HG02623 (cell line): Measurements from ENCODE around the gene ZNF224.
"Not testable (repeated sequence)": the region's sequence is repeated elsewhere in the genome, so short reads cannot be mapped to it uniquely, and the experiment has no call there.

Experiments used
- ATAC-seq: cut with Tn5 transposase; IDR thresholded peaks from one replicate; pipeline ENCODE4 v1.9.1; 2021; ENCODE audit warnings: moderate library complexity; ENCODE audit not compliant: unreplicated experiment

Gene ZNF224

DNA sequence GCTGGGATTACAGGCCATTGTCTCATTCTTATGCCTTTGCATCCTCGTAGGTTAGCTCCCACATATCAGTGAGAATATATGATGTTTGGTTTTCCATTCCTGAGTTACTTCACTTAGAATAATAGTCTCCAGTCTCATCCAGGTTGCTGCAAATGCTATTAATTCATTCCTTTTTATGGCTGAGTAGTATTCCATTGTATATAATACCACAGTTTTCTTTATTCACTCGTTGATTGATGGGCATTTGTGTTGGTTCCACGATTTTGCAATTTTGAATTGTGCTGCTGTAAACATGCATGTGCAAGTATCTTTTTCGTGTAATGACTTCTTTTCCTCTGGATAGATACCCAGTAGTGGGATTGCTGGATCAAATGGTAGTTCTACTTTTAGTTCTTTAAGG lies 27.0 kb downstream of the ZNF224 start:
- not testable (repeated sequence) for ATAC-seq

- ATAC-seq = no peak
Observed at GRCh38 chr19:44131955-44132354, 37.8 kb downstream of the ZNF224 start.

- ATAC-seq = peak; percentile 58
Observed at GRCh38 chr19:44141191-44142058, 47.3 kb downstream of the ZNF224 start, which contains the start of gene ZNF234. ZNF234 (plus strand) TSS chr19:44141554; CDS start chr19:44144633, 3,079 bp downstream.

- ATAC-seq = no peak
Observed at GRCh38 chr19:44142059-44142433, 47.9 kb downstream of the ZNF224 start.

GRCh38 chr19:44149776-44150175 lies 55.6 kb downstream of the ZNF224 start:
- ATAC-seq = no peak

GRCh38 chr19:44151491-44151890 lies 57.3 kb downstream of the ZNF224 start:
- ATAC-seq = no peak

DNA sequence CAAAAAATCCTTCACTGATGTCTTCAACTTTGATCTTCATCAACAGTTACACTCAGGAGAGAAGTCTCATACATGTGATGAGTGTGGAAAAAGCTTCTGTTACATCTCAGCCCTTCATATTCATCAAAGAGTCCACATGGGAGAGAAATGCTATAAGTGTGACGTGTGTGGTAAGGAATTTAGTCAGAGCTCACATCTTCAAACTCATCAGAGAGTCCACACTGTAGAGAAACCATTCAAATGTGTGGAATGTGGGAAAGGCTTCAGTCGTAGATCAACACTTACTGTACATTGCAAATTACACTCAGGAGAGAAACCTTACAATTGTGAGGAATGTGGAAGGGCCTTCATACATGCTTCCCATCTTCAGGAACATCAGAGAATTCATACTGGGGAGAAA lies 62.3 kb downstream of the ZNF224 start:
- no peak for ATAC-seq
